ENCODE measurements around the gene PAM16.

The PAM16 gene

DNA sequence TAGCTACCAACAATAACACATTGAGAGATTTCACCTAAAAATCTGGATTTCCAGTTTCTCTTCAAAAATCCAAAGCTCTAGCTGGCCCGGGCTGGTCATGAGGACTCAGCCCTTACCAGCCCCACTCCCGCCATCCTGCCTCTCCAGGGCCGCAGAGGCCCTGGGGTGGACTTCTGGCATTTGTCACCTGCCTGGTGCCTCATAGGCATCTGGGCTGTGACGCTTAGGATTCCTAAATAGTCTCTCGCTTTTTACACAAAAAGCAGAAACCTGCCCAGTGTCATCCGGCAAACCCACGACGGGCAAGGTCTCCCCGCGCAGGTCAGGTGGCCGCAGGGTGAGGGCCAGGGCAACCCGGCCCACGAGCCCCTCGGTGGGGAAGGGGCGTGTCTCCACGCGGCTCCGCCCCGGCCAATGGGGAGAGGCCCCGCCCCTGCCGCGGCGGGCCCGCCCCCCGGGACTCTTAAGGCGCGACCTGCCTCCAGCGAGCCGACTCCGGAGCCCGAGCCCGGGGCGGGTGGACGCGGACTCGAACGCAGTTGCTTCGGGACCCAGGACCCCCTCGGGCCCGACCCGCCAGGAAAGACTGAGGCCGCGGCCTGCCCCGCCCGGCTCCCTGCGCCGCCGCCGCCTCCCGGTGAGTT, 20.4 kb upstream of the PAM16 start, which contains the start of gene VASN:
TSS of gene VASN (plus strand) at position 492 of the 644 bp plus-strand sequence. CDS start 9,030 bp downstream, outside the sequence.
- no peak for DNase-seq (ENCODE audit: low spot score)

DNA sequence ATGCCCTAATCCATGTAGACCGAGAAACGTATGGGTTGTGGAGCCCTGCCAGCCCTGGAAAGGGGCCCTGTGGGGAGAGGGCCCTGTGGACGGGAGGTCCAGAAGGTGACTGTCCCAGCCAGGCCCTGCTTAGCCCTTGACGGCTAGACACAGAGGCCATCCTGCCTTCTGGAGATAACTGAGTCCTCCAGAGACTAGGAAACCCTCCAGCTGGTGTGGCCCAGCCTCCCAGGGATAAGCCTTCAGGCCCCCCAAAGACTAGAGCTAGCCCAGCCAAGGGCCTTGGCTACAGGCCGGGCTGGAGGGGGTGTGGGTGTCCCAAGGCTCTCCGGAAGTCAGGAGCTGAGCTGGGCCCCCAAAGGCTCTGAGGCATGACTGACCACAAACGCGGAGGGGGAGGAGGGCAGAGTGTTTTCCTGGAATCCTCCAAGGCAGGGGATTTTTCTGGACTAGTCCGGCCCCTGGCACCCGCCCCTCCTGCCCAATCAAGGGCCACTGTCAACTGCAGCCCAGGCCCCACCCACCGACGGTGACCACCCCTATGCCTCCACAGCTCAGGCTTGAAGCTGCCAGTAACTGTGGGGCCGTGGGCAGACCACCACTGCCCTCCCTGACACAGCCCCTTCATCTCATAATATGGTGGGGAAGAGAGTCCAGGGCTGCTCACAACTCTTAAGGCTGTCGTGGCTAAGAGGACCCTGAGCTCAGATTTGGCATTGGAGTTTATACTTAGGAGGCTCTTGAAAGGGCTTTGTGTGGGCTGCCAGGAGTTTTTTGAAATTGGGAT, 19.6 kb upstream of the PAM16 start:
- no peak for DNase-seq (ENCODE audit: low spot score)

DNA sequence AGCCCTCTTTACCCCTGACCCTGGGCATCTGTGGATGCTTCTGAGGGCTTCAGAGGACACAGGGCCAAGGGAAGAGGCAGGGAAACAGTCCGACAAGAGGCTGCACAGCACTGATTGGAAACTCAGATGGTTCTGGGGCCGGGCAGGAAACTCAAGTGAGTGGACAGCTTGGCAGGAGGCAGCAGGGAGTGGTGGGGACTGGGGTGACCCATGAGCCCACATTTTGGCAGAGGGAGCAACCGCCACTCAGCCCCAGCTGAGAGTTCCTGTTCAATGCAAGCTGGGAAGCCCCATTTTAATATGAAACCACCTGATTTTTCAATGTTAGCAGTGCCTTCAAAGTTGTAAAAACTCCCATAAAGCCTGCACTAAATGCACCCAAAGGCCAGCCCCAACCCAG, 19.0 kb upstream of the PAM16 start:
- DNase-seq (ENCODE audit: low spot score), result no peak

DNA sequence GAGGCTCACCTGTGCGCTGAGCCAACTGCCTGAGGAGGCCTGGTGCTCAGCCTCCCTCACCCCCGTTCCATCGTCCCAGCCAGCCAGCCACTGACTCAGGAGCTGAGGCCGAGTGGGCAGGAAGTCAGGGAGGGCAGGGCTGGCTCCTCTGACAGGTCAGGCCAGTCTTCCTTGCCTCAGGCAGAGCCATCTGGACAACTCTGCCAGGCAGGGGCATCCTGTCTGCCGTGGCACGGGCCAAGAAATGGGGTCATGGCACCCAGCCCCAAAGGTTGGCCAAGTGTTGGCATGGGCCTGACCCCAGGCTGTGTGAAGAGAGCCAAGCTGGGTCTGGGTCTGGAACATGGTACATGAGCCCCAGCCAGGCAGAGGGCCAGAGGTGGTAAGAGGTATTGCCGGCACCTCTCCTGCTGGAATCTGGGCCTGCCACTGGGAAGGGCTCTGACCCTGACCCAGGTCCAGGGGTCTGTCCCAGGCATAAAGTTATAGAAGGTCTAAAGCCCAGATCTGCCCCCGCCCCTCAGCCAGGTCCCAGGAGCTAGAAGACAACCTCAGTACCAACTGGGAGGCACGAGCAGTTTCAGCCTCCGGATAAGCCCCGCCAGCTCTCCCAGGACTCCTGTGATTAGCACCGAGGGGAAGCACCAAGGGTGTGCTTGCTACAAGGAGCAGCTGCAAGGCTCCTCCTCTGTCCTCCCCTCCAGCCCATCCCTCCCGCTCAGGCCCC, 18.0 kb upstream of the PAM16 start:
- DNase-seq (ENCODE audit: low spot score), result no peak

DNA sequence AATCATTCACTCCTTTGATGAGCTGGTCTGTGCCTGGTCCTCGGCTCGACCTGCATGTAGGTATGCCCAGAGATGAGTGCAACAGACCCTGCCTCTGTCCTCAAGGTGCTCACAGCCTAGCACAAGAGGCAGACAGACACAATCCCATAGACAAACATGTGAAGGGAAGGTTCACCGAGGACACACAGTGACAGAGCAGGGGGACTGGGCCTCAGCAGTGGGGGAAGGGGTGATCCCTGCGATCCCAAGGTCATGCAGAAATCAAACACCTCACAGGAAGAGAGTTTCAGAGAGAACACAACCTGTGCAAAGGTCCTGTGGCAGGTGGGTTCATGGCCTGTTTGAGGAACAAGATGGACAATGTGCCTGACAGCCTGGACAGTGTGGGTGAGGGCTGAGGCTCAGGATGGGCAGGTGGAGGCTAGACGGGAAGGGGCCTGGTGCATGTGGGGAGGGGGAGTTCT, 16.3 kb upstream of the PAM16 start:
- DNase-seq (ENCODE audit: low spot score), result no peak

DNA sequence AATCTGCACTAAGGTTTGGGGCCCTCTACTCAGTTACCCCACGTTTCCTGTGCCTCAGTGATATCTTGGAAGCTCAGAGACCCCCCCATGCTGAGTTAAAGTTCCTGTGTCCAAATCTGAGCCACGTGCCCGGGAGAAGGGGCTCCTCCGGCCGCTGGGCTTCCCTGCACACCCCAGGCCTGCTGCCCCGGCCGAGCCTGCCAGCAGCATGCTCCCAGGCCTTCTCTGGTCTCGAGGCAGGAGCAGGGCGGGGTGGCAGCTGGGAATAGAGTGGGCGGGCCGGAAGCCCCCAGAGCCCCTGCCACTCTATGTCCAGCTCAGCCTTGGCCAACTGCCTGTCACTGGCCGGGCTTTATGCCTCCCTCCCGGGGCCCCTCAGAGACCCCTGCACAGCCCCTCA, 14.9 kb upstream of the PAM16 start:
- DNase-seq (ENCODE audit: low spot score), result no peak

DNA sequence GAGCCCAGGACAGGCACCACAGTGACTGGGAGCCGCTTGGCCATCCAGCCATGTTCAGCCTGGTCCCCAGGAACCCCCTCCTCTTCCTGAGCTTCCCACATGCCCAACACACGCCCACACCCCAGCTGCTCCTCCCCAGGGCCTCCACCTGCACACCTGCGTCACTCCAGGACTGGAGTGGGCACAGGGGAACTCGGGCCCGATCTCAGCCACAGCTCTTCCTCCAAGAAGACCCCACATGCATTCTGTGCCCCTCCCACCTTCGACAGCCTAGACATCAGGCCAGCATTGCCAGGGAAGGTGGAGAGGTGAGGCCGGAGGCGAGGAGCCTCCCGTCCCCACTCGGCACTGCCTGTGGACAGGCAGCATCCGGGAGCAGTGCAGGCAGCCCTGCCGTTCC, 14.5 kb upstream of the PAM16 start:
- no peak for DNase-seq (ENCODE audit: low spot score)

DNA sequence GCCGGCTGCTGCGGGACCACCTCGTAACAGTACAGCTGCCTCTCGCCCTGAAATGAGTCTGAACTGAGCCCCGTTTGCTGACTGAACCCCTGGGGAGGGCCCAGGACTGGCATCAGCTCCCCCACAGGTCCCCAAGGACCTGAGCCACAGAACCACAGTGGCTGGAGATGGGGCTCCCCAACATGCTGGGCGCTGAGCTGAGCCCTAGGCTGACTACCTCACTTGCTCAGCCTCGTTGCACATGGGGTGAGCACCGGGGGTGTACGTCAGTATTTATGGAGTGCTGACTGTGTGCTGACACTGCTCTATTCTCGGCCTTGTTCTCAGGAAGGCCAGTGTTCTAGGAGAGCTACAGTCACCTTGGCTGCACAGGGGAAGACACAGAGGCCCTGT, 13.9 kb upstream of the PAM16 start:
- DNase-seq (ENCODE audit: low spot score), result no peak

DNA sequence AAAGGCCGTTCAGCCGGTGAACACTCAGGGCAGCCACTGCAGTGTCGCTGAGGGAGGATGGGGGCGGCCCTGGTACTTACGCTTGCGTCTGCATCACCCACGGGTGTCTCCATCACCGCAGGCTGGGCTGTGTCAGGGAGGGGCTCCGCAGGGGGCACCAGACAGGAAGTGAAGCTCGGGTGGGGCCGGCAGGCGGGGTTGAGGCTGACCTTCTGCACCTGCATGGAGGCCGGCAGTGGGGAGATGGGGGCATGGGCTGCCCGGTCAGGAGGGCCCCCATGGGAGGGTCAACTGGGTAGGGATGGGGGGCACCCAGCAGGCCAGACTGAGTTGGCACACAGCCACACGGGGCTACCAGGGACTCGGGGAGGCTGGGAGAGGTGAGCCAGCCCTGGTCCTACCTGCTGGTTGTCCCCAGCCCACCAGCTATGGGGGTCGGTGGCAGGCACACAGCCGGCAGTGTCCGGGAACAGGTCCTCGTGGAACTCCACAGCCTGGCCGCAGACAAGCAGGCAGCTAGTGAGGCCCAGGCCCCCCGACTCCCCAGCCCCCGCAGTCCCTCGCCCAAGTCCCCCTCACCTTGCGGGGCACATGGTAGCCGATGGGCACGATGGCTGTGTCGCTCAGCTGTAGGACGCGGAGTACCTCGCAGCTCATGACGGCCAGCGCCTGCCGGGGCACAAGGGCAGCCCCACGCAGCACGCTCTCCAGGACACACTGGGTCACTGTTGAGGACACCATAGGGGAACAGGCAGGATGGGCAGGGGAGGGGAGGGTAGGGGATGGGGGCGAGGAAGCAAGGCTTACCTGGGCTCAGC, 13.3 kb upstream of the PAM16 start:
- DNase-seq (ENCODE audit: low spot score), result no peak

DNA sequence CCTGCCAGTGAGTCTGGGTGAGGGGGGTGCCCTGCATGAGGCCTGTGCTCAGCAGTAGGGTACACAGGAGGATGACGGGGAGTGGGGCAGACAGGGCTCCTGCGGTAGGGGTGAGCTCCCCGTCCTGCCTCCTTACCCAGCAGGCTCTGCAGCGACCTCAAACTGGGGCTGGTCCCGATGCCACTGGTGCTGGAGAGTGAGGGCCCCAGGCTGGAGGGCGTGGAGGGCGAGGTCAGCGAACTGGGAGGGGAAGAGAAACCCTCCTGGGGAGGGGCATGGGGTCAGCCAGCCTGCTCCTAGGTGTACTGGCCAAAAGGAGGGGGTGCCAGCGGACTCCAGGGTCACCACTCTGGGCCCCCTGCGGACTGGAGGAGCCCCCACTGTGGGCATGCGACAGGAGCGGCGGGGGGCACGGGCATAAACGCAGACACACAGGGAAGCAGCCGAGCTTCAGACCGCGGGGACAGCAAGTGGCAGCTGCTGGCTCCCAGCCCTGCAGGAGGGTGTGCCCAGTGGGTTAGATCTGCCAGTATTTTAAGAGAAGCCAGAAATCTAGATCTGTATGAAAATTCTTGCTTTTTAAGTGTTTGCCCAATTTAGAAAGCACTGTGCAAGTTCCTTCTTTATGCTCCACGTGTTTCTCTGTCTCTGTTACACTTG, 11.5 kb upstream of the PAM16 start:
- DNase-seq (ENCODE audit: low spot score), result no peak

DNA sequence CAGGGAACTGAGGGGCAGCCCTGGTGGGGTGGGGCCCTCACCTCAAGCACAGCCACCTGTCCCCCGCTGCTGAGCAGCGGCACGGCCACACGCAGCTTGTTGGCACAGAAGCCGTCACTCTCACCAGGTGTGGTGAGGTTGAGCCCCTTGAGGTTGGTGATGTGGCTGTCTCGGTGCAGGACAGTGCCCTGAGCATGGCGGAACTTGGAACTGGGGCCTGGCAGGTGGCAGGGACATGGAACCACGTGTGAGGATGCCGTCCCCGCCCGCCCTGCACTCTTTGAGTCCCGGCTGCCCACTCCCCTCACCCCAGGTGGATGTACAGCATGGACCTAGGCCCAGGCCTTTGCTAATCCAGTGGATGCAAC, 10.8 kb upstream of the PAM16 start:
- no peak for DNase-seq (ENCODE audit: low spot score)

DNA sequence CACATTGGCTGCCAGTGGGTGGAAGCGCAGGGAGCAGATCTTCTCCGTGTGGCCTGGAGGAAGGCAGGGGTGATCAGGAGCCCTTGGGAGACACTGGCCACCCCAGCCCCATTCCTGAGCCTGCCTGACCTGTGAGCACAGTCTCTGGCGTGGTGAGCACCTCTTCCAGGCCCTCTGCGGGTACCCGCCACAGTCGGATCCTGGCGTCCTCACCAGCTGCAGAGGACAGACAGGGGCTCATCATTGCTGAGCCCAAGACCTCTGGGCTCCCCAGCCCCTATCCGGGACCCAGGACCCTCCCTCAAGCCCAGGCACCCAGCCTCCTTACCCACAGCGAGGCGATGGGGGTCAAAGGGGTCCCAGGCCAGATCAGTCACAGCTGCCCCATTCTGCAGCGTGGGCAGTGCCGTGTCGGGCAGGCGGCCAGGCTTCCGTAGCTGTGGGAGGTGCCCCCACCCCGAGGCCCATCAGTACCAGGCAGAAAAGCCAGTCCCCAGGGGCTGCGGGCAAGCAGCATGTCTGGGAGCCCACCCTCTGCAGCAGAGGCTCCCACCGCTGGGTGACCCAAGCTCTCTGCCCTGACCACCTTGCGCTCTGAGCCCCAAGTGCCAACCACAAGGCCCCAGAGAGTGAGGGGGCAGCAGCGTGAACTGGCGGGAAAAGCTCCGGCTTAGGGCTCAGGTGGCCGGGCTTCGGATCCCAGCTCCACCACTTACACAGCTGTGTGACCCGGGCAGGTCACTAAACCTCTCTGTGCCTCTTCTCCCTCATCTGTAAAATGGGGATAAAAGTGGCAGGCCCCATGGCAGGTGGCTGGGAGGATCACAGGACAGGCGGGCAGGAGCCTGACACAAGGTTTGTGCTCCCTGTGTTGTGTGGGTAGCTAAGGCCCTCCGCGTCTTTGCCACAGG, 10.2 kb upstream of the PAM16 start:
- no peak for DNase-seq (ENCODE audit: low spot score)

DNA sequence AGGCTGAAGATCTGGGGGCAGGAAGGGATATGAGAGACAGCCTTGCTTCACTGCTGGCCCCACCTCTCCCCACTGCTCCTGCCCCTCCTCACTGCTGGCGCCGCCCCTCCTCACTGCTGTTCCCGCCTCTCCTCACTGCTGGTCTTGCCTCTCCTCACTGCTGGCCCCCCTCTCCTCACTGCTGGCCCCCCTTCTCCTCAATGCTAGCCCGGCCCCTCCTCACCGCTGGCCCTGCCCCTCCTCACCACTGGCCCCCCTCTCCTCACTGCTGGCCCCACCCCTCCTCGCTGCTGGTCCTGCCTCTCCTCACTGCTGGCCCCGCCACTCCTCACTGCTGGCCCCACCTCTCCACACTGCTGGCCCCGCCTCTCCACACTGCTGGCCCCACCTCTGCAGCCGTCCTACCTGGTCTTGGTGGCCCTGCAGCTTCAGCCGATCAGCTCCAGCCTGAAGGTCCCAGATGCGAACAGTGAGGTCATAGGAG, 9.5 kb upstream of the PAM16 start:
- no peak for DNase-seq (ENCODE audit: low spot score)

DNA sequence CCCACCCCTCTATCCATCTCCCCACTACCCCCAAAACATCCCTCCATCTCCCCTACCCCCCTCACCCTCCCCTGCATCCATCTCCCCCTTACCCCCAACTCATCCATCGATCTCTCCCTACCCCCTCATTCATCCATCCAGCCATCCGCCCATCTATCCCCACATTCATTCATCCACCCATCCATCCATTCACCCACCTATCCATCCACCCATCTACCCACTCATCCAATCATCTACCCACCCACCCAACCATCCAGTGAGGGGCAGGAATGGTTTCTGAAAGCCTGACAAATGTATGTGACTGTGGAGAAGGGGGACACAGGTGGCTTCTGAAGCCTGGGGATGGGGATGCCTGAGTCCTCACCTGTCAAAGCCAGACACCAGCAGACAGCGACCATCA, 8.8 kb upstream of the PAM16 start:
- DNase-seq (ENCODE audit: low spot score), result no peak

DNA sequence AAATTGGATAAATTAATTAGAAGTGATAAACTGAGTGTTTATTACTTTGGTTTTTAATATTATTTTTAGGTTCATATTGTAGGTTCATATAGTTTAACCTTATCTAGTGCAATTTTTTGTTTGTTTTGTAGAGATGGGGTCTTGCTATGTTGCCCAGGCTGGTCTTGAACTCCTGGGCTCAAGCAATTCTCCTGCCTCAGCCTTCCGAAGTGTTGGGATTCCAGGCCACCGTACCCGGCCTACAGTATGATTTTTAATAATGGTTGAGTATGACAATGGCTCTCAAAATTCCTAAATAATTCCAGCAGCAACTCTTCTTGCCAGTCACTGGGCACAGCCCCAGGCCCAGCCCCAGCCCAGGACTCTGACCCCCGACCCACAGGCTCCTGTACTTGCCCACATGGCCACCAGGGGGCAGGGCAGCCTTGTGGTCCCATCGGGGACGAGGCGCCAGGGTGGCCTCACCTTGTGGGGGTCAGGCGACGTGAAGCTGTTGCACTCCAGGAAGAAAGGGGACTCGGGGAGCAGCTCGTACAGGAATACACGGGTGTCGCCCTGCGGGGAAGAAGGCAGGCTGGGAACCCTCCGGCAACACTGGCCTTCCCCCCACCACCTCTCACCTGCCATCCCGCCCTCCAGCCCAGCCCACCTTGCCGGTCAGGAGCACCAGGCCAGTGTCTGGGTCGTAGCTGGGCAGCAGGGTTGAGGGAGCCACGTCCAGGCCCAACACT, 7.9 kb upstream of the PAM16 start:
- peak; percentile 37 for DNase-seq (ENCODE audit: low spot score)

DNA sequence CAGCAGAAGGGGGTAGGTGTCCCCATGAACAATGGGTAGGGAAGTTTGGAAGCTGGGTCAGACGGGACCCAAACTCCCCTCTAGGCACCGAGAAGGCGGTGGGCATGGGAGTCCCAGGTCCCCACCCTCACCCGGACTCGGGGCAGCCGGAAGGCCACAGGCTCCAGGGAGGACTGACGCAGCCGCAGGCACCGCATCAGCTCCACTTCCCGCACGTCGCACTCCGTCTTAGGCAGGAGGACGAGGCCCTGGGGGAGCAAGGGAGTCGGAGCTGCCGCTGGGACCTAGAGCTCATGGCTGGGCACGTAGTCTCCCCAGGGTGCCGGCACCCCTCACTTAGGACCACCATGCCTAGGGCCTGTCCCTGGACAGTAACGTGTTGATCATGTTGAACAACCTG, 7.1 kb upstream of the PAM16 start:
- DNase-seq (ENCODE audit: low spot score), result no peak

DNA sequence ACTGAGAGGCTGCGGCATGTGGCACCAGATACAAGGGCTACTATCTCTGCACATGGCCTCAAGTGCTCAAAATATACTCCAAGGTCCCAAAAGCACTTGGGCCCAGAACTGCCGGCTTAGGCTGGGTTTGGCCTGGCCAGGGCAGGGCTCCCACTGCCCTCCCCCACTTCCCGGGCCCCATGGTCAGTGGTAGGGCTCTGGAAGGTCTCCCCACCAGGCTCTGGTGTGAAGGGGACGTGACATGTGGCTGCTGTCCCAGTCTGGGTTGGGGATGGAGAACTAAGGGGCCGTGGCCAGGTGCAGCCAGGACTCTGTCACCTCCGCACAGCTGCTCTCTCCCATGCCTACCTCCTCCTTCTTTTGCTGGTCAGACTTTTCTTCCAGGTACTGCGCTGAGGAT, 5.7 kb upstream of the PAM16 start:
- no peak for DNase-seq (ENCODE audit: low spot score)

DNA sequence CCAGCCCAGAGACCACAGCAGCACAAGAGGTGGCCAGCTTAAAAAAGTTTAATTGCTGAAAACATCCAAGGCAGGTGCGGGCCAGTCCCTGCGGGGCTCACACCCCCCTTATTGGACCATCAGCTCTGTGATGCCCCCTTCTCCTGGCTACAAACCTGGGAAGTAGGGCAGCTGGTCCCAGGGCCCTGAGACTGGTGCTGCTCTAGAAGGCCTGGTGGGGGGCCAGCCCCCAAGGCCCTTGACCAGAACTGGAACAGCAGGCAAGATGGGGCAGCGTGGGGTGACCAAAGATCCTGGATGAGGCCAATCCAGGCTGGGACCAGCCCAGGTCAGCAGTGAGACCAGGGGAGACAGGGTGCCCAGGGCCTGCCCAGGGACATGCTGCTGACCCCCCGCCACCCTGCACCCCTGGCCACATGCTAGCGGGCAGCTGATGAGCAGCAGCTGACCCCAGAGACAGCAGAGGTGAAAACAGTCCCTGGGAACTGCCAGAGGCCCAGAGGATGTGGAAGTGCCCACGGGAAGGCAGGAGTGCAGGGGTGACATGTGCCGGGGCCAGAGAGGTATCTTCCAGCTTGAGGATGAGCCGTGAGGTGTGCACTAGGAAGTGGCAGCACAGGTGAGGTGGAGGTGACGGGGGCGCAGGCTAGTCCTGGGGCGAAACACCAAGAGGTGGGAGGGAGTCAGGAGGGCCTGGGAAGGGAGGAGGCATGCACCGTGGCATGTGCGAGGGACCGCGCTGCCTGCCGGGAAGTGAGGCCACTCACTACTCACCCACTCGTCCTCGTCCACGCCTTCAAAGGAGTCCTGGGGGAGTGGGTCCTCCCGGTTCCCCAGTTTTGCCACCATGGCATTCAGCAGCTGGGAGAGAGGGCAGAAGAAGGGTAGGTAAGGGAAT, 3.6 kb upstream of the PAM16 start:
- no peak for DNase-seq (ENCODE audit: low spot score)

DNA sequence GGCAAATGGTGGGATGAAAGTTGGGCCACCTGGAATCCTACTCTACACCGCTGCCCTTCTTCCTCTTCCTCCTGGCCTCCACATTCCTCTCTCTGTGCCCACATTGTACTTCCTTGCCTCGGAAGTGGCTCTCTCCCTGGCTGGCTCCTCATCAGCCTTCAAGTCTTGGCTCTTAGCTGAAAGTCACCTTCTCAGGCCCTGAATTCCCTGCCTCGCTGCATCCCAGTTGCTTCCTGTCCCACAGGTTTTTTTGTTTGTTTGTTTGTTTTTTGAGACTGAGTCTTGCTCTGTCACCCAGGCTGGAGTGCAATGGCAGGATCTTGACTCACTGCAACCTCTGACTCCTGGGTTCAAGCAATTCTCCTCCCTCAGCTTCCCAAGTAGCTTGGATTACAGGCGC, 2.6 kb upstream of the PAM16 start:
- peak; percentile 52 for DNase-seq (ENCODE audit: low spot score)
